HG03520 (cell line): ENCODE data around the gene SP140.
A peak's percentile ranks its signal among the peaks of the same experiment; 100 is the strongest.
"Not testable (repeated sequence)": the region's sequence is repeated elsewhere in the genome, so short reads cannot be mapped to it uniquely, and the experiment has no call there.

Experiments used
- ATAC-seq: cut with Tn5 transposase; IDR thresholded peaks from one replicate; pipeline ENCODE4 v1.9.1; 2021; ENCODE audit warnings: mild to moderate bottlenecking, moderate library complexity; ENCODE audit not compliant: unreplicated experiment

Gene SP140

GRCh38 chr2:230282936-230283335 is 57.4 kb downstream of the SP140 start:
- ATAC-seq: no peak

DNA sequence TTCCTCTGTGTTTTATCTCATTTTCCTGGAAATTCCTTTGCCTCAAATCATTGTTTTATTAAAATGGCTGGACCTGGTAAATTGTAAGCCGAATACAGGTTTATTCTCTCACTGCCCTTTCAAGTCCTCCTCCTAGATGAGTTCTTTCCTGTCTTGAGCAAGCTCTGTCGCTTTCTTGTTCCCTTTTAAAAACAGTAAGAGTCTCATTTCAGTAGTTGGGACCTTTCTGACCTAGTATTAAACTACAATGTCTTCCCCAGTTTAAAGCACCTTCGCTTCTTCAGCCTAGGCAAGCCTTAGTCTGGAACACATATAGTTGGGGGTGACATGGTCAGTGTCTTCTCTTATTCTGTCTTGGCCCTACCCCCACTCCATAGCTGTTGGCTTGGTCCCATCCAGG is 60.5 kb downstream of the SP140 start:
- ATAC-seq: no peak

DNA sequence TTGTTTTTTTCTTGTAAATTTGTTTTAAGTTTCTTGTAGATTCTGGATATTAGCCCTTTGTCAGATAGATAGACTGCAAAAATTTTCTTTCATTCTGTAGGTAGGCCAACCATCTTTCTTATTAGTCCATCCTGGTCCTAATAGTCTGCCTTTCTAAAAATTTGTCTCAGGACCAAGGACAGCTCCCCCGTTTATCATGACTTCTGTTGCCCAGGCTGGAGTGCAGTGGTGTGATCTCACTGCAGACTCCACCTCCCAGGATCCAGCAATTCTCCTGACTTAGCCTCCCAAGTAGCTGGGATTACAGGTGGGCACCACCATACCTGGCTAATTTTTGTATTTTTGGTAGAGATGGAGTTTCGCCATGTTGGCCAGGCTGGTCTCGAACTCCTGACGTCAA is 63.8 kb downstream of the SP140 start:
- ATAC-seq: not testable (repeated sequence)

- no peak for ATAC-seq
Observed at GRCh38 chr2:230295192-230295591, 69.7 kb downstream of the SP140 start.

DNA sequence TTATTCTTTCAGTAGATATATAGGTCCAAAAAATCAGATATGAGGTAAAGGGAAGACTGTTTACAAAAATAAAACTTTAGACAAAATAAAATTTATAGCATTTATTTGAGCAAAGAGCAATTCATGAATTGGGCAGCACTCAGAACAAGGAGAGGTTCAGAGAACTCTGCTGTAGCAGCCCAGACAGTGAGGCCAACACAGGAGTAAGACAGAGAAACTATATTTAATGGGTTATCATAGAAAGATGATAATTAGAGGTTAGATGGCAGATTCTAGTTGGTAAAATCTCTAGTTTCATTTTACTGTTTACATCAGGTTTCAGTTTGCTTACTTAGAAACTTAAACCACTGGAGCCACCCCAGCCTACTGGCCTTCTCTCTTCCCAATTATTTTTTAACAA is 71.4 kb downstream of the SP140 start:
- no peak for ATAC-seq

- no peak for ATAC-seq
Observed at GRCh38 chr2:230299618-230300017, 74.1 kb downstream of the SP140 start.

DNA sequence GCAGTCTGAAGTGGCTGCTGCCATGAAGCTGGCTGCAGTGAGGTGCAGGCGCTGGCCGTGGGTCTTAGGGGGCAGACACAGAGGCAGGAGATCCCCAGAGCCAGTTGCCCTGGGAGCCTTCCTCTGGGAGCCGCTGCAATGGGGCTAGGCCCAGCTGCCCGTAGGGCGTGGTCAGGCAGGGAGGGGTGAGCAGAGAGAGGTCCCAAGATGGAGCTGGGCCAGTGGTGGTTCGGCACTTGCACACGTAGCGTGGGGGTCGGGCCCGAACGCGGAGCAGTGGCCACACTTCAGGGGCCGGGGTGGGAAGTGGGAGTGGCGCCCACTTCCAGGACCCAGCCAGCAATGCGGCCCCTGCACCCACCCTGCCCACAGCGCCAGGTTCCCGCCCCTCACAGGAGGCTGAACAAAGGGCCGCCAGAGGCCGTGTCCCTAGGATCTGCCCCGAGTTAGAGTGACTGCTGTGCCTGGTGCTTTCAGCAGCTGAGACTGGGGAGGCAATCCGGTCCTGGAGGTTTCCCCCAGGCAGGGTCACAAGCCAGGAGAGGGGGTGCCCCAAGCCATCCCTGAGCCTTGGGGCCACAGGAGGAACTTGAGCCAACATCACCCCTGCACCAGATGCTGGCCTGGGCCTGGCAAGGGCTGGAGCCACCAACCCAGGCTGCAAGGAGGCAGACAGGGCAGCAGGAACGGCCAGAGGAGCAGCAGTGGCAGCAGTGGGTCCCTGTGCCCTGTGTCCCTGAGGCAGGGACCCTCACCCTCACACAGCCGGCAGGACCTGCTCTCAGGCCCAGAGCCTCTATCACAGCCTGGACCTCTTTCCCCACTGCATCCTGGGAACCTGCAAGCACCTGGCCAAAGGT is 80.1 kb downstream of the SP140 start:
- ATAC-seq: no peak

DNA sequence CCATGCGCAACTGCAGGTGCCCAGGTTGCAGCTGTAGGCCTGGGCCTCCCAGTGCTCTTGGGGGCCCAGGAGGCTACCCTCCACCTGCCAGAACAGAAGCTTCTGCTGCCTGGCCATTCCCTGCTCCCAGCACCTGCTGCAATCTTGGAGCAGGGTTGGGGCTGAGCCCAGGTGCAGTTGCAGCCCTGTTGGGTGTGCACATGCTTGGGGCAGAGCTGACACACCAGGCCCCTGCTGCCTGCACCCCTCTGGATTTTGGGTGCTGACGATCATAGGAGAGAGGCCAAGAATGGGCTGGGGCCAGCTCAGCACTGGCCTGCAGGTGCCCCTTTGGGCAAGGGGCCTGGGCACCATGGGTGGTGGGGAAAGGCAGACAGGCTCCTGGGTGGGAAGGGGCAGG is 80.9 kb downstream of the SP140 start:
- no peak for ATAC-seq

GRCh38 chr2:230307485-230307884 is 81.9 kb downstream of the SP140 start:
- ATAC-seq: no peak

DNA sequence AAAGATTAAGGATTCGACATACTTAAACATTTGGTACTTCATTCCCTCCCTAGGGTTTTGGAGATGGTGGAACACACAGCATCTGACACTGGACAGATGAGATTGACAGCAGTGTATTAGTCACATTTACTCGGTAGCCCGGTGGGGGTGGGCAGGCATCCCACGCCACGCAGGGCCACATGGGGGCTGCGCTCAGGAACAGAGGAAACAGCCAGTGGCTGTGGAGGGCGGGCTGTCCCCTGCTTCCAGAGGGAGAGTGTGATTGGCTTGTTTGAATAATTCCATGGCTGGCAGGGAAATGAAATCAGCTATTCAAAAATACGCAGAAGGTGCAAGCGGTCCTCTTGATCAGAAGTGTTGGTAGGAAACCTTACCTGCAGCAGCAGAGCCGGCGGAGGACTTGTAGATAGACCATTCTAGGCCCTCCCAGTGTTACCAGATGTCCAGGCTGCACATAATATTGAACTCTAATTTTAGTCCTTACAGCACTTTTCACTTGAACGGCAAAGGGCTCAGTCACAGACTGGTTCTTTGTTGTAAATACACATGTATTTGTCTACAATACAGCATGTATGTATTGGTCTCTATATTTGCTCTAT is 83.0 kb downstream of the SP140 start:
- ATAC-seq: no peak

DNA sequence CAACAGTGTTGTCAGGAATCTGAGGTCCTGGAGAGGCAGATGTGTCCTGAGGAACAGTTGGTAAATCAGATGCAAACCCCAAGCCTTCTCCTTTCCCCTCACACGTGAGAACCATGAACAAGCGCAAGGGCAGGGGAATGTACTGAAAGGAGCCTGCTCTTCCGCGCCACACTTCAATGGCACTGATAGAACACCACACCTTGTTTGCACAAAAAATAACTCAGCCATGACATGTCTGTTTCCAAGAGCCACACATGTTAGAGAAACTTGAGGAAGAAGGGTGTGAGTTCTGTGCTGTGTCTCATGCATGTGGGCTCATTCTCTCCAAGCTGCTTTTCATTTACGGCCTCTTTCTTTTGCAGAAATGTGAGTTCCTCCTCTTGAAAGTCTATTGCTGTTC is 85.3 kb downstream of the SP140 start:
- not testable (repeated sequence) for ATAC-seq

DNA sequence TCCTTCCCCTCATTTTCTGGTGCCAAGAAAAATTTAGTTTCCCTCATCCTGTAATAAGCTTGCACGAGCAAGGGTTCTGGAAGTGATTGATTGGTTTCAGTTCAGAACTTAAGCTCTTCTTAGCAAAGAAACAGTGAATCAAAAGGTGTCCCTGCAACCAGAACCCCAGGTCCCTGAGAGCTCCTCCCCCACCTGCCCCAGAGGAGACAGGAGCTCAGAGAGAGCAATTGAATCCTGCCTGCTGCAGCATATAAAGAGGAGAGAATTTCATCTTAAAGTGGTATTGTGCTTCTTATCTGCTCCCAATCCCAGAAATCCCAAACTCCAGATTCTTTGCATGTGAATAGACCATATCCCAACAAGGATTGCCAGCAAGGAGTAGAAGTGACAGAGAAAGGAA is 86.1 kb downstream of the SP140 start:
- not testable (repeated sequence) for ATAC-seq

DNA sequence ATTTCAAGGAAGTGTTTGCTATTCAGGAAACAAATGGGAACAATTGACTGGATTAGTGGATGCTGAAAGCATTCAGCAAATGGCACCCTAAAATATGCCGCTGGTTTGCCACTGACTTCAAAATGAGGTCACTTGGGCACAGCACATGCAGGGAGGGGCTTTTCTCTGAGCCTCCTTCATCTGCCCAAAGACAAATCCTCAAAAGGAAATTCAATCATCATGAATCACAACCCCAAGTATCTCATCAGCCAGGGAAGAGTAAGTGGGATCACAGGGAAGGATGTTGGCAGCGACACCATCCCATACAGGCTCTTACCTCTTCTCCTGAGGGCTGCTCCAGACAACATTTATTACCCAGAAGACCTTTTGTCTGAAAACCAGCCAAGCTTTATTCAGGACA is 87.1 kb downstream of the SP140 start:
- no peak for ATAC-seq

GRCh38 chr2:230317366-230317765 is 91.8 kb downstream of the SP140 start:
- no peak for ATAC-seq

- ATAC-seq: no peak
Observed at GRCh38 chr2:230318190-230319121, 92.9 kb downstream of the SP140 start.

DNA sequence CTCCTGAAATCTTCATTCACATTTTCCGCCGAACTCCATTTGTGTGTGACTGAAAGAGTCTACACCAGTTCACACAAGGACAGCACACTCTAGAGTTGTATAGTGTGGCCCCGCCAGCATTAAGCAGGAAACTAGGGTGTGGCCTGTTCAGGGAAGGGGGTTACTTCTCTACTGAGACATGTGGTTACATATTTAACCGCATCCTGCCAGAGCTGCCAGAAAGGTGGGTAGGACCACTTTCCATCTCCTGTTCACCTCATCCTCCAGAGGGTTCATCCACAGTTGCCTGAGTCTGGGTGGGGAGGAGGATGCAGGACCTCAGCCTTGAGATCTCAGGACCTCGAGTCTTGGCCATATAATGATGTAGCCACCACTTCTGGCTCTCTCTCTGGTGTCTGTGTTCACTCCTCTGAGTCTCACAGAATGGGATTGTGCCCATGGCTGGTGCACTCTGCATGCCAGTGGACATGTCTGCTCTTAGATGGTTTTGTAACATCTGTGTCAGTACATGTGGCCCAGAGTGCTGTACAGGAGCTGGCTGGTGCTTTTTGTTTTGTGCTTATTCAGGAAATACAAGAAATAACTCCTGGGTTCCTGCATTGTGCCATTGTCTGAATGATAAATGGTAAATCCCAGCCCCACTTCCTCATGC is 93.8 kb downstream of the SP140 start:
- peak; percentile 74 for ATAC-seq

- ATAC-seq: no peak
Observed at GRCh38 chr2:230321031-230321430, 95.5 kb downstream of the SP140 start.

DNA sequence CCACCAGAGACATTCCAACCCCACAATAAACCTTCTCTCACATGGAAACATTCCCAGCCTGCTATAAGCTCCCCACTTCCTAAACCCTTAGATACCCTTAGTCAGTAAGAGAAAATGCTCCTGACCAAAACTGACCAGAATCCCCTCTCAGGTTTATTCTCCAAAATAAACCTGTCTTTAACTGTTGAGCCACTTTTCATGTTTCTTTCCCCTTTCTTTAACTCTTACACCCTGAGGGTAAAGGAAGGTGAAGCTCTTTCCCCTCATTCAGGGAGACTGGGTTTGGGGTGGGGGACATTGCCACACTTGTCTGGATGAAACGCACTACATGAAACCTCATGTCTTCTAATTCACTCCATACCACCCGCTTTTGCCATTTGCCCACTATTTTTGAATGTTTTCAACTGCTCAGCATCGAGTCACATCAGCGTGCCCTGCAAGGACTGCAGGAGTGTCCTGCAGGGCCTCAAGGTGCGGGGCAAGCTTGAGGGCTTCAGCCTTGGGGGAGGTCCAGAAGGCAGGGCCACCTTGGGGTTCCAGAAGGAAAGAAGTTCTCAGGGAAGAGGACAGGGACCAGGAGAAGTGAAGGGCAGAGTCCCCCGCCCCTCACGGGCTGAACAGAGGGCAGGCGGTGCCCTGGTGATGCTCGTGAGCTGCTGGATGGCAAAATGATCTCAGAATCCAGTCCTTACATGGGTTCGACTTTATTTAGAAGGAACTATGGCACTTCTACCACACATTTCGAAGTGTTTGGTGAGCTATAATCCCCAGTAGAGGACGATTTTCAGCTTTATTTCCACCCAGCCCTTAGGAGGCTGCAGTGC is 97.2 kb downstream of the SP140 start:
- ATAC-seq: no peak

- ATAC-seq: no peak
Observed at GRCh38 chr2:230323385-230324106, 98.0 kb downstream of the SP140 start.
